ENCODE data around the gene RBPJL. TPM values are rescaled to one million over a fixed set of nuclear protein-coding genes. Genes with fewer than 3 reads are reported as not detected.
A peak's percentile ranks its signal among the peaks of the same experiment; 100 is the strongest.

The RBPJL gene
- total RNA-seq, 3 donors from 2014 or later: not detected

DNA sequence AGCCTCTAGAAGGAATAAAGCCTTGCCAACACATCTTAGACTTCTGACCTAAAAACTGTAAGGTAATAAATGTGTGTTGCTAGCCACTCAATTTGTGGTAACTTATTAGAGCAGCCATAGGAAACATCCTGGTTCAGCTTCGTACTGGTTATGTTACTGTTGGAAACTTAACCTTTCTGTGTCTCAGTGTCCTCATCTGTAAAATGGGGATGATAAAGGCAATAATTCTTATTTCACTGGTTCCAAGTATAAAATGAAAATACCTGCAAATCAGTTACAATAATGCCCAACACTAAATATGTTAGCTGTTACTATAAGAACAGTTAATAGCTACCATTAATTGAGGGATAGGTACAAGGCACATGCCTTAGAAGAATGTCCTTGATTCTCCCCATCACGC lies 14.3 kb upstream of the RBPJL start:
- H3K9me3 ChIP-seq: no peaks in the 10 kb centered on the region
- H3K4me3 ChIP-seq: no peak overlapping the region
- TF ChIP-seq, protein P1, sequence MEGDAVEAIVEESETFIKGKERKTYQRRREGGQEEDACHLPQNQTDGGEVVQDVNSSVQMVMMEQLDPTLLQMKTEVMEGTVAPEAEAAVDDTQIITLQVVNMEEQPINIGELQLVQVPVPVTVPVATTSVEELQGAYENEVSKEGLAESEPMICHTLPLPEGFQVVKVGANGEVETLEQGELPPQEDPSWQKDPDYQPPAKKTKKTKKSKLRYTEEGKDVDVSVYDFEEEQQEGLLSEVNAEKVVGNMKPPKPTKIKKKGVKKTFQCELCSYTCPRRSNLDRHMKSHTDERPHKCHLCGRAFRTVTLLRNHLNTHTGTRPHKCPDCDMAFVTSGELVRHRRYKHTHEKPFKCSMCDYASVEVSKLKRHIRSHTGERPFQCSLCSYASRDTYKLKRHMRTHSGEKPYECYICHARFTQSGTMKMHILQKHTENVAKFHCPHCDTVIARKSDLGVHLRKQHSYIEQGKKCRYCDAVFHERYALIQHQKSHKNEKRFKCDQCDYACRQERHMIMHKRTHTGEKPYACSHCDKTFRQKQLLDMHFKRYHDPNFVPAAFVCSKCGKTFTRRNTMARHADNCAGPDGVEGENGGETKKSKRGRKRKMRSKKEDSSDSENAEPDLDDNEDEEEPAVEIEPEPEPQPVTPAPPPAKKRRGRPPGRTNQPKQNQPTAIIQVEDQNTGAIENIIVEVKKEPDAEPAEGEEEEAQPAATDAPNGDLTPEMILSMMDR (IDR thresholded peaks at IDR 0.05): no peak
- TF ChIP-seq POLR2AphosphoS5 (IDR thresholded peaks at IDR 0.05): no peak
- TF ChIP-seq POLR2A (IDR thresholded peaks at IDR 0.05): no peak
- no peak for DNase-seq (ENCODE audit: low spot score in 2 of 2)
- intact Hi-C loops (cut with DNase I; ENCODE audit: low total_unique reads): no loop called here
- no peak overlapping the region for H3K27ac ChIP-seq
- no peaks in the 10 kb centered on the region for H3K36me3 ChIP-seq
- H3K27me3 ChIP-seq: peaks cover 0 to 3% of the 10 kb centered on the region in 2 donors
- no peaks in the 10 kb centered on the region for H3K4me1 ChIP-seq

DNA sequence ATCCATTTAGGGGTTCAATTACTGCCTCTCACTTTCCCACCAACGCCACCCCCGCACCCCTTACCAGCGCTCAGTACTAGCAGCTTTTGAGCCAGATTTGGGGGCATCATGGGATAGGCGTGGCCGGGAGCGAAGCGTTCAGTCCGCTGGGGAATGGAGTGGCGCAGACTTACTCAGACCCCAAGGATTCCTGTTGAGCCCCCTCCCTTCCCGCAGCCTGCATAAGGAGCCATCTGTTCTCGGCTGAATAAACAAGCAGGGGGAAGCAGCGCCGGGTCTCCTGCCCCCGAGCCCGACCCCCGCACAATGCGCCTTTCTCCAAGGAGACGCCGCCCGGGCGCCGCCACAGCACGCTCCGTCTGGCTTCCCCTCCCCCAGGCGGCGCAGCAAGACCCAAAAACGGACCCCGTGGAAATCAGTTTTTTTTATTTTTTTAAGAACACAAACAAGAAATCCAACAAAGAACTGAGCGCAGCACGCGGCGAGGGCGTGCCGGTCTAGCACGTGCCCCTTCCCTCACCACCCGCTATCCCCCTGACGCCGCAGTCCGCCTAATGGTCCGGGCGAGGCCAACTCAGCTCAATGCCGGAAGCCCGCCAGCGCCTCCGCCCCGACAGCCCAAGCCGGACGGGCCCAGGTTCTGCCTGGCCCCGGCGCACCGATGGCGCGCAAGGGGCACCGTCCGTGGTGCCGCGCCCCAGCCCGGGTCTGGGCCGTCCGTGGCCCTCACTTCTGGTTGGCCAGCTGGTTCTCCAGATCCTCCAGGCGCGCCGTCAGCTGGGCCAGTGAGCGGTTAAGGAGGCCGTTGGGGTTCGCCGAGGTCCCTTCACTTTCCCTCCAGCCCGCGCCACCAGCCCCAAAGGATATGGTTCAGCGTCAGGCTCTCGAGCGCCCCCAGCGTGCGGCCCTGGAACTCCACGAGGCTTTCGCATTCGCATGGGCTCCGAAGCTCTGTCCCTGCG lies 13.3 kb upstream of the RBPJL start:
- H3K4me1 ChIP-seq: no peaks in the 10 kb centered on the region
- H3K27ac ChIP-seq: peak overlapping the region; percentile 45
- intact Hi-C loops (cut with DNase I; ENCODE audit: low total_unique reads): no loop called here
- TF ChIP-seq, protein P1 (IDR thresholded peaks at IDR 0.05): peak; percentile 86 to 88 (median 87)
- TF ChIP-seq POLR2A (IDR thresholded peaks at IDR 0.05) (no peak), POLR2AphosphoS5 (IDR thresholded peaks at IDR 0.05) (peak in 1 of 3 donors; percentile 42)
- H3K27me3 ChIP-seq: peaks cover 0 to 3% of the 10 kb centered on the region in 2 donors
- DNase-seq (ENCODE audit: low spot score in 2 of 2): peak; percentile 51 to 85
- no peaks in the 10 kb centered on the region for H3K9me3 ChIP-seq
- H3K36me3 ChIP-seq: no peaks in the 10 kb centered on the region
- peak overlapping the region; percentile 48 to 74 (median 57) for H3K4me3 ChIP-seq

GRCh38 chr20:45294003-45294368 lies 12.7 kb upstream of the RBPJL start:
- Histone ChIP-seq H3K9me3 (no peaks in the 10 kb centered on the region), H3K27ac (no peak overlapping the region), H3K4me3 (peak overlapping the region; percentile 48 to 74 (median 57)), H3K36me3 (no peaks in the 10 kb centered on the region), H3K27me3 (peaks cover 0 to 3% of the 10 kb centered on the region in 2 donors), H3K4me1 (no peaks in the 10 kb centered on the region)
- TF ChIP-seq POLR2A (IDR thresholded peaks at IDR 0.05) (no peak), POLR2AphosphoS5 (IDR thresholded peaks at IDR 0.05) (no peak)
- TF ChIP-seq, protein P1 (IDR thresholded peaks at IDR 0.05): no peak
- intact Hi-C loops (cut with DNase I; ENCODE audit: low total_unique reads): no loop called here
- DNase-seq (ENCODE audit: low spot score in 2 of 2): no peak

DNA sequence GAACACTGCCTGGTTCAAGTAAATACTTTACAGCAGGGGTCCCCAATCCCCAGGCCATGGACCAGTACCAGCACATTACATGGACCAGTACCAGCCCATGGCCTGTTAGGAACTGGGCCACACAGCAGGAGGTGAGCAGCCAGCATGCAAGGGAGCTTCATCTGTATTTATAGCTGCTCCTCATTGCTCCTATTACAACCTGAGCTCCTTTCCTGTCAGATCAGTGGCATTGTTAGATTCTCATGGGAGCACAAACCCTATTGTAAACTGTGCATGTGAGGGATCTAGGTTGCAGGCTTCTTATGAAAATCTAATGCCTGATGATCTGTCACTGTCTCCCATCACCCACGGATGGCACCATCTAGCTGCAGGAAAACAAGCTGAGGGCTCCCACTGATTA lies 12.0 kb upstream of the RBPJL start:
- intact Hi-C loops (cut with DNase I; ENCODE audit: low total_unique reads): no loop called here
- Histone ChIP-seq H3K4me3 (no peak overlapping the region), H3K27me3 (peaks cover 0 to 3% of the 10 kb centered on the region in 2 donors), H3K4me1 (no peaks in the 10 kb centered on the region), H3K27ac (no peak overlapping the region), H3K9me3 (no peaks in the 10 kb centered on the region), H3K36me3 (no peaks in the 10 kb centered on the region)
- DNase-seq (ENCODE audit: low spot score in 2 of 2): no peak
- TF ChIP-seq POLR2AphosphoS5 (IDR thresholded peaks at IDR 0.05) (no peak), POLR2A (IDR thresholded peaks at IDR 0.05) (no peak)

- Histone ChIP-seq H3K4me3 (no peak overlapping the region), H3K36me3 (no peaks in the 10 kb centered on the region), H3K27me3 (peaks cover 0 to 3% of the 10 kb centered on the region in 2 donors), H3K27ac (no peak overlapping the region), H3K4me1 (no peaks in the 10 kb centered on the region), H3K9me3 (no peaks in the 10 kb centered on the region)
- intact Hi-C loops (cut with DNase I; ENCODE audit: low total_unique reads): no loop called here
- no peak for DNase-seq (ENCODE audit: low spot score in 2 of 2)
- TF ChIP-seq POLR2A (IDR thresholded peaks at IDR 0.05): no peak
- TF ChIP-seq, protein P1 (IDR thresholded peaks at IDR 0.05): no peak
- TF ChIP-seq POLR2AphosphoS5 (IDR thresholded peaks at IDR 0.05): no peak
Observed at GRCh38 chr20:45297786-45298497, 8.7 kb upstream of the RBPJL start.
